Calu3 (cell line): ENCODE data around the gene CDC14A. TPM values are rescaled to one million over a fixed set of nuclear protein-coding genes. Genes with fewer than 3 reads are reported as not detected.

Source experiments
- BruUV-seq: library from RNA; stranded (reverse); fragments of 400-500 nt; replicated peaks from 2 replicates; lab custom pipeline; 2021; lab: Mats Ljungman, UMichigan
- CTCF ChIA-PET: fragments of 300-600 bp; sonication (Branson Sonifier 250); formaldehyde crosslinking; loops from one replicate; lab custom pipeline; 2022; ENCODE audit warnings: antibody characterized with exemption; lab: Charles Lee
- DNase-seq: peaks from one replicate; pipeline ENCODE4 v3.0.0; 2022
- H3K27ac Mint-ChIP-seq: one replicate; pipeline ENCODE4 v1.8.0; 2022; ENCODE audit warnings: mixed read lengths; ENCODE audit not compliant: unreplicated experiment
- H3K27me3 Mint-ChIP-seq: one replicate; pipeline ENCODE4 v1.8.0; 2022; ENCODE audit warnings: mixed read lengths; ENCODE audit not compliant: unreplicated experiment
- H3K36me3 Mint-ChIP-seq: one replicate; pipeline ENCODE4 v1.8.0; 2022; ENCODE audit warnings: mild to moderate bottlenecking, moderate library complexity, mixed read lengths; ENCODE audit not compliant: insufficient read depth, unreplicated experiment
- H3K4me1 Mint-ChIP-seq: one replicate; pipeline ENCODE4 v1.8.0; 2022; ENCODE audit warnings: mild to moderate bottlenecking, low read depth, mixed read lengths; ENCODE audit not compliant: unreplicated experiment
- H3K4me3 Mint-ChIP-seq: one replicate; pipeline ENCODE4 v1.8.0; 2022; ENCODE audit warnings: mild to moderate bottlenecking, low read depth, moderate library complexity, mixed read lengths; ENCODE audit not compliant: unreplicated experiment
- H3K9me3 Mint-ChIP-seq: one replicate; pipeline ENCODE4 v1.8.0; 2022; ENCODE audit warnings: low read depth, mixed read lengths; ENCODE audit not compliant: unreplicated experiment
- CTCF ChIP-seq: fragments of 200-600 bp; IDR thresholded peaks from one replicate; pipeline ENCODE4 v1.8.0; 2022; ENCODE audit warnings: antibody characterized with exemption; ENCODE audit not compliant: unreplicated experiment
- intact Hi-C: fragments of 100-400 bp; cut with micrococcal nuclease; formaldehyde crosslinking; loops from one replicate; pipeline ENCODE4 v1.10.0; 2022; ENCODE audit not compliant: unreplicated experiment
- total RNA-seq: library from RNA; stranded (reverse); gene quantifications from 2 replicates; pipeline ENCODE4 v1.2.3, GENCODE V29; 2022

Gene CDC14A
- total RNA-seq, 1 experiment from 2014 or later: 8.5 TPM

- intact Hi-C loops: no loop called here
Observed at GRCh38 chr1:100419072-100419471, 66.8 kb downstream of the CDC14A start.

GRCh38 chr1:100422065-100422464 lies 69.8 kb downstream of the CDC14A start:
- H3K36me3 Mint-ChIP-seq: no peaks in the 10 kb centered on the region

More at GRCh38 chr1:100419072-100419471, 66.8 kb downstream of the CDC14A start:
- no peak overlapping the region for H3K27ac Mint-ChIP-seq
- CTCF ChIA-PET: no interaction called here
- BruUV-seq: no TSS peak
- H3K9me3 Mint-ChIP-seq: no peaks in the 10 kb centered on the region
- no peak for TF ChIP-seq CTCF
- DNase-seq: no peak
- peaks cover 7% of the 10 kb centered on the region for H3K4me1 Mint-ChIP-seq
- no peak overlapping the region for H3K4me3 Mint-ChIP-seq
- no peaks in the 10 kb centered on the region for H3K27me3 Mint-ChIP-seq
- no peaks in the 10 kb centered on the region for H3K36me3 Mint-ChIP-seq

GRCh38 chr1:100423832-100424337 lies 71.6 kb downstream of the CDC14A start:
- CTCF ChIA-PET: no interaction called here

More at GRCh38 chr1:100422065-100422464, 69.8 kb downstream of the CDC14A start:
- Mint-ChIP-seq H3K27ac (no peak overlapping the region), H3K4me1 (no peaks in the 10 kb centered on the region), H3K4me3 (no peak overlapping the region), H3K9me3 (no peaks in the 10 kb centered on the region), H3K27me3 (no peaks in the 10 kb centered on the region)
- intact Hi-C loops: no loop called here
- no peak for DNase-seq
- no peak for TF ChIP-seq CTCF
- no TSS peak for BruUV-seq
- CTCF ChIA-PET: no interaction called here

GRCh38 chr1:100428160-100428559 lies 75.9 kb downstream of the CDC14A start:
- no peak overlapping the region for H3K4me3 Mint-ChIP-seq
- H3K27ac Mint-ChIP-seq: no peak overlapping the region
- intact Hi-C loops: no loop called here
- no peaks in the 10 kb centered on the region for H3K36me3 Mint-ChIP-seq
- BruUV-seq: no TSS peak
- no peak for TF ChIP-seq CTCF
- no peaks in the 10 kb centered on the region for H3K9me3 Mint-ChIP-seq
- H3K27me3 Mint-ChIP-seq: no peaks in the 10 kb centered on the region
- H3K4me1 Mint-ChIP-seq: no peaks in the 10 kb centered on the region
- no peak for DNase-seq
- CTCF ChIA-PET: no interaction called here

More at GRCh38 chr1:100423832-100424337, 71.6 kb downstream of the CDC14A start:
- Mint-ChIP-seq H3K4me1 (no peaks in the 10 kb centered on the region), H3K27me3 (no peaks in the 10 kb centered on the region), H3K9me3 (no peaks in the 10 kb centered on the region), H3K36me3 (no peaks in the 10 kb centered on the region), H3K27ac (no peak overlapping the region), H3K4me3 (no peak overlapping the region)
- no peak for TF ChIP-seq CTCF
- BruUV-seq: no TSS peak
- intact Hi-C loops: no loop called here
- DNase-seq: no peak
